ENCODE data around the gene MAP4K4.

- TF ChIP-seq POLR2A (IDR thresholded peaks at IDR 0.05) (no peak), CTCF (IDR thresholded peaks at IDR 0.05) (no peak)
Measured at GRCh38 chr2:101792208-101792607, 94.7 kb downstream of the MAP4K4 start.

Data from suprapubic skin (tissue), 3 donors.